Measurements from ENCODE around the gene OSBPL1A.
"Not testable (repeated sequence)": the region's sequence is repeated elsewhere in the genome, so short reads cannot be mapped to it uniquely, and the experiment has no call there.

Gene OSBPL1A

DNA sequence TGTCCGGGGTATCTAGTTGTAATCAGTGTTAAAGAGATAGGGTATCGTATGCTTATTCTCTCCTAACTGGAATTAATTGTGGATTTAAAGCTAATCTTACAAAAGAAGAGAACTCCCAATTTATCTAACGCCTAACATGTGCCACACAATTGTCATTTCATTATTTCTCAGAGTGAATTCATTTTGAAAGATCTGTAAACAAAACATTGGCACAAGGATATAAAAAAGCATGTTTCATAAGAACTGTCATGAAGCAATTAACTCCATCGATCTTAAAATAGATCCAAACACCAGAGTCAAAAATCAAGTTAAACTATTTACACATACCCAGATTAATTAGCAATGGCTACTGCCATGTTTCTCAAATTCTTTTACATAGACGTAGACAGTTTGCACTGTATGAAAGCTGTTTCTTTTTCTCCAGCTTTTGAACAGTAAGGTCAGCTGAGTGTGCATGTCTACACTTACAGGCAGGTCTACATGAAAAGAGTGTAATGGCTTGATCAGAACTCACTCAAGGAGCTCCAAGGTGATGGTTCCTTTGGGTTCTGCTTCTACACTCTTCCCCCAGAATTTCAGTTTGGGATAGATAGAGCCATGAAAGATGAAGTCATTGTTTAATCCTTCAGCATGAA is 220.0 kb downstream of the OSBPL1A start:
- no peak for DNase-seq

DNA sequence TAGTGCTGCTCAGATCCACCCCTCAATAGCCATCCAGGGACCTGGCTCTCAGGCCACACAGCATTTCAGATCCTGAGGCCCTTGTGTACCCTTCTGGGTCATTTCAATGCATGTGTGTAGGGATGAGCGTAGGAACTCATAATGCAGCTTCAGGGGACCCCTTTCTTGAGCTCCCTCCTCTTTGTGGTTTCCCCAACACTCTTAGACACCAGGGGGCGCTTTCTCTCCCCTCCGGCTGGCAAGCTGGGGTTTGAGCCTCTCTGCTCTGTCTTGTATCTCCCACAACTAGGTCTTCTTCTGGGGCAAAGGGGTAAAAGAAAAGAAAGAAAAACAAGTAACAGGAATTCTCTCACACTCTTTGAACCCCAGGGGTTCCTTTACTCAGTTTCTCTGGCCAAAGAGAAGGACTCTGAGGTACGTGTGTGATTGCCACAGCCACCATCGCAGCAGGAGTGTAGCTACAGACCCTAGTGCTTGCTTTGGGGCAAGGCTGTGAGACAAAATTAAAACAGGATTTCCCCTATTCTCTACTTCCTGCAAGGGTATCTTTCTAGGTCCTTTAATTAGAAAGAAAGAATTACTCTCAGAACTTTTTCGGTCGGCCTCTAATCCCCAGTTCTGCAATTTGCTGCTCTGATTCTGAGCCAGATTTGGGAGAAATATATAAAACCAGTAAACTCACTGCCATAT is 220.8 kb downstream of the OSBPL1A start:
- DNase-seq, result peak; percentile 15 to 20

DNA sequence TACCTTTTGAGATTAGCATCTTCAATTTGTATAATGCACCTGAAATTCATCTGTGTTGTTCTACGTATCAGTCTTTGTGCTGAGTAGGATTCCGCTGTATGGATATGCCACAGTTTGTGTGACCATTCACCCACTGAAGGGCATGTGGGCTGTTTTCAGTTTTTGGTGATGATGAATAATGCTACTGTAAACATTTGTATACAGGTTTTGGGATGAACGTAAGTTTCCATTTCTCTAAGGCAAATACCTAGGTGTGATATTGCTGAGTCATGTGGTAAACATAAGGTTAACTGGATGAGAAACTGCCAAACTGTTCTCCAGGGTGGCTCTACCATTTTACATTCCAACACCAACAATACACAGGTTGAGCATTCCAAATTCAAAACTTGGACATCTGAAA is 223.6 kb downstream of the OSBPL1A start:
- DNase-seq, result no peak

DNA sequence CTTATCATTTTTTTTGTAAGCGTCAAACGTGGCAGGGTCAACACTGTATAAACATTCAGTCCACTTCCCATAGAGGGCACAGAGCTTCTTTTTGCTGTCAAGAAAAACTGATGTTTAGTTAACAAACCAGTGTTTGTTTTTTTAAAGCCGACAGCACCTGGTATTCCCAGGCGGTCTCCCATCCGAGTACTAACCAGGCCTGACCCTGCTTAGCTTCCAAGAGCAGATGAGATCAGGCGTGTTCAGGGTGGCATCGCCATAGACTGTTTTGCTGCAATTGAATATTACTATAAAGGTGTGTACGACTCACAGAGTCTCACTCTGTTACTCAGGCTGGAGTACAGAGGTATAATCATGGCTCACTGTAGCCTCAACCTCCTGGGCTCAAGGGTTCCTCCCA is 227.3 kb downstream of the OSBPL1A start:
- DNase-seq, result no peak

GRCh38 chr18:24168496-24168895 is 229.1 kb downstream of the OSBPL1A start:
- no peak for DNase-seq

- no peak for DNase-seq
These were observed 236.3 kb downstream of the OSBPL1A start for GRCh38 chr18:24161304-24161703.

DNA sequence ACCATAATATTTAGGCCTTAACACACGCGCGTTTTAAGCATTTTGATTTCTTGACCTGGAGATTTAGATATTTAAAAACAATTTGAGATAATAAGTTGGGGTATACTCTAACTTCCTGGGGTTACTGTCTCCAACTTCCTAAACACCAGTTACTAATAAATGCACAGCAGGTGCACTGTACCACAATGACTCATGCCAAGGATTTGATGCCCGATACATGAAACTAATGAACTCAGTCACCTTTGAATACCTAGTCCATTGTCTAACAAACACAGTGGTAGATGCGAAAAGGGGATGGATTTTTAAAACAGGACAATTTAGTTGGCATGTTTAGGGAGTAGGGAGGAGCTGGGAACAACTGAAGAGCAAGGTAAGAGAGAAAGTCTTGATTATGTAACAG is 237.5 kb downstream of the OSBPL1A start:
- no peak for DNase-seq

DNA sequence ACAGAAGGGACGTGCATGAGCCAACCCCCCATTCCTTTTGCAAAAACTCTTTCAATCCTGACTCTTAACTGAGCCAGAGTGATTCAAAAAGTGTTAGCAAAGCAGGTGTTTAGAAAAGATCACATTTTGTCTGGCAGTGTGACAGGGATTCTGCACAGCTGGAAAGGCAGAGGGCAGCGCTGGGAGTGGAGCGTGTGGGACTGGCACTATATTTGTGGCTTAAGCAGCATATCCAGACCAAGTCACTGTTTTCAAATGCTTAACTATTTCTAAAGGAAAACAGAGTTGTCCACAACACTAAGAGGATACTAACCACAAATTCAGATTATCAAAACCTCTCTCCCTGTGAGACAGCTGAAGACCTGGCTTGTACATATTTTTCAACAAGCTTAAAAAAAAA is 239.8 kb downstream of the OSBPL1A start:
- no peak for DNase-seq

GRCh38 chr18:24153397-24153796 is 244.2 kb downstream of the OSBPL1A start:
- DNase-seq, result no peak

DNA sequence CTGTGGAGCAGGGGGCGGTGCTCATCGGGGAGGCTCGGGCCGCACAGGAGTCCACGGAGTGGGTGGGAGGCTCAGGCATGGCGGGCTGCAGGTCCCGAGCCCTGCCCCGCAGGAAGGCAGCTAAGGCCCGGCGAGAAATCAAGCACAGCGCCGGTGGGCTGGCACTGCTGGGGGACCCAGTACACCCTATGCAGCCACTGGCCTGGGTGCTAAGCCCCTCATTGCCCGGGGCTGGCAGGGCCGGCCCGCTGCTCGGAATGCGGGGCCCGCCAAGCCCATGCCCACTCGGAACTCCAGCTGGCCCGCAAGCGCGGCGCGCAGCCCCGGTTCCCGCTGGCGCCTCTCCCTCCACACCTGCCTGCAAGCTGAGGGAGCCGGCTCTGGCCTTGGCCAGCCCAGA is 248.0 kb downstream of the OSBPL1A start:
- DNase-seq, result not testable (repeated sequence)

GRCh38 chr18:24142376-24142775 is 255.2 kb downstream of the OSBPL1A start:
- DNase-seq, result no peak

DNA sequence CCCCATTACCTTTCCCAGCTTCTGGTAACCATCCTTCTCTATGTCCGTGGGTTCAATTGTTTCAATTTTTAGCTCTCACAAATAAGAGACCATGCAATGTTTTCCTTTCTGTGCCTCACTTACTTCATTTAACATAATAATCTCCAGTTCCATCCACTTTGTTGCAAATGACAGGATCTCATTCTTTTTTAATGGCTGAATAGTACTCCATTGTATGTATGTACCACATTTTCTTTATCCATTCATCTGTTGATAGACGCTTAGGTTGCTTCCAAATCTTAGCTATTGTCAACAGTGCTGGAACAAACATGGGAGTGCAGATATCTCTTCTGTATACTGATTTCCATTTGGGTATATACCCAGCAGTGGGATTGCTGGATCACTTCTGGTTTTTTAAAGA is 256.9 kb downstream of the OSBPL1A start:
- DNase-seq, result no peak

- DNase-seq, result peak; percentile 61 to 72
These were observed 258.6 kb downstream of the OSBPL1A start, which contains the start of gene CABYR for GRCh38 chr18:24138789-24139616. TSS of gene CABYR (plus strand) at chr18:24139062. CDS start at chr18:24143115, 4,053 bp downstream.

DNA sequence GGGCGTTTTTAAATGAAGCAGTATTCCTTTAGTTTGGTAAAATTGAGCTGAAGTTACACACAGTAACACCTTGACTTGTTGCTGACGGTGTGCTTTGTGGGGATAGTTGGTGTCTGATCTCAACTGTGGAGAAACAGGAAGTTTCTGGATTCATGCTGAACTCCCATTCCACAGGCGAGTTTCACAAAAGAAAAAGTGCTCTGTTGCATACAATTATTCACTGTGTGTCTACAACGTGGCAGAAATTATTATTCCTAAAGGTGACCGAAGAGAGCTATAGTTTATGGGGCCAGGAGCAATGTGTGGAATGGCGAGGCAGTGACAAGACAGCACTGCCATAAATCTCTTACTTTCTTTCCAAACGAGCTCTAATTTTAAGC is 259.2 kb downstream of the OSBPL1A start:
- DNase-seq, result no peak

GRCh38 chr18:24136967-24137373 is 260.7 kb downstream of the OSBPL1A start:
- no peak for DNase-seq

- DNase-seq, result no peak
These were observed 267.1 kb downstream of the OSBPL1A start for GRCh38 chr18:24130494-24130893.

GRCh38 chr18:24128700-24129099 is 268.9 kb downstream of the OSBPL1A start:
- no peak for DNase-seq

GRCh38 chr18:24127735-24128134 is 269.9 kb downstream of the OSBPL1A start:
- DNase-seq, result no peak

GRCh38 chr18:24126155-24126961 is 271.3 kb downstream of the OSBPL1A start:
- DNase-seq, result no peak

DNA sequence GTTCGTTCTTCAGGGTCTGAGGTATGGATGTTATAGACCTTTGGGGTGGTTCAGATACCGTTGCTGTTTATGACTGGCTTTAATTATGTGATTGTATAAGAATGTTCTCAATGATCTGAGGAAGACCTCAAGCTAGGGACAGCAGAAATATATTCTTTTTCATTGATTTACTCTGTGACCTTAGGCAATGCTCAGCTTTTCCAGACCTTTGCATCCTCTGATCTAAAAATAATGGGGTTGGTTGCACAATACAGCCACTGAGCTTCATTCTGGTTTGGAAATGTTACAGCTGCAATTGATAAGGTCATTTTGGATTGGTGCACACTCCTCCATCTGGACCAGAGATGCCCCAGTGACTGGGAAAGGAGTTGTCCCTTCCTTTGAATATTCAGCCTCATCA is 276.0 kb downstream of the OSBPL1A start:
- no peak for DNase-seq

DNA sequence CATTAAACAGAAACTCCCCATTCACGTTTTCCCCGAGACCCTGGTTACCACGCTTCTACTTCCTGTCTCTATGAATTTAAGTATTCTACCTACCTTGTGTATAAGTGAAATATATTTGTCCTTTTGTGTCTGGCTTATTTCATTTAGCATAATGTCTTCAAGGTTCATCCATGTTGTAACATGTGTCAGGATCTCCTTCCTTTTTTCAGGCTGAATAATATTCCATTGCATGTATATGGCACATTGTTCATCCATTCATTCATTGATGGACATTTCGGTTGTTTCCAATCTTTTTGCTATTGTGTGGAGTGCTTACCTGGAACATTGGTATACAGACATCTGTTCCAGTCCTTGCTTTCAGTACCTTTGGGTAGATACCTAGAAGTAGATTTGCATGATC is 276.9 kb downstream of the OSBPL1A start:
- no peak for DNase-seq

DNA sequence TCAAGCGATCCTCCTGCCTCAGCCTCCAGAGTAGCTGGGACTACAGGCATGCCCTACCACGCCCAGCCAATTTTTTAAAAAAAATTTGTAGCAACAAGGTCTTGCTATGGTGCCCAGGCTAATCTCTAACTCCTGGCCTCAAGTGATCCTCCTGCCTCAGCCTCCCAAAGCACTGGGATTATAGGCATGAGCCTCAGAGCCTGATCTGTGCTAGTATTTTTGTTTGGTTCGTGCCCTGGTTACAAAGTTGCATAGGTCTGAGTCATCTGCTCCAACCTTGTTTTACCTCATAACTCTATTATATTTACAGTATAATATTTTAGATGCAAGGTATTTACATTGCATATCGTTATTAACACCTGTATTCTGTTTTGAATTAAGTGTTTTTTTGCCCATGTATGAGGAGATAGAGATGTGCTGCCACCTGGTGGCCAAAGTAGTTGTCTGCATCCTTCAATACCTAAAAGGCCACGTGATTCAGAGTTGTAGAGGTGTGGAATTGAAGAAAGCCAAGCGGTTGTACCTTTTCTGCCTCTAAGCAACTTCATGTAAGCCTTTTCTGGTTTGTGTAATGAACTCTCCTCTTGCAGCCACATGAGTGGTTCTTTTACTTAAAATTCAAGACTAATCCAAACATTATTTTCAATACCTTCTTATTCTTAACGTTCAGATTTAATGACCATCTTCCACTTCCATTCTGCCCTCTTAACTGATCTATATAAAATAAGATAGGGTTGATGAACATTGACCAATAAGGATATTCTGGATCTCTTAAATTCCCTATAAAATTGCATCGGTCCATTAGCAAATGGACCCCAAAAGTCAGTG is 278.7 kb downstream of the OSBPL1A start:
- DNase-seq, result peak; percentile 76 to 79

Measured in activated CD4-positive, alpha-beta T cell treated with anti-CD3 and anti-CD28 coated beads, Interleukin-2, amount 50 U/mL, for 4 hours (primary cell).